Retinal pigment epithelial cell (primary cell): ENCODE results near the gene SLC25A36.
"Not testable (repeated sequence)": the region's sequence is repeated elsewhere in the genome, so short reads cannot be mapped to it uniquely, and the experiment has no call there.

ENCODE experiments used
- DNase-seq: peaks from one replicate; pipeline ENCODE4 v3.0.0-alpha.2; 2010; ENCODE audit warnings: low read depth
- H3K4me3 ChIP-seq: 2 replicates; pipeline ENCODE4 v1.5.1; 2011; ENCODE audit warnings: mild to moderate bottlenecking, low read length, control low read depth, moderate library complexity
- TF ChIP-seq, protein P1 (sequence below): conservative IDR thresholded peaks from 2 replicates; pipeline ENCODE4 v1.5.1; 2011; ENCODE audit warnings: low read depth, low read length, control low read depth, inconsistent platforms

The SLC25A36 gene

DNA sequence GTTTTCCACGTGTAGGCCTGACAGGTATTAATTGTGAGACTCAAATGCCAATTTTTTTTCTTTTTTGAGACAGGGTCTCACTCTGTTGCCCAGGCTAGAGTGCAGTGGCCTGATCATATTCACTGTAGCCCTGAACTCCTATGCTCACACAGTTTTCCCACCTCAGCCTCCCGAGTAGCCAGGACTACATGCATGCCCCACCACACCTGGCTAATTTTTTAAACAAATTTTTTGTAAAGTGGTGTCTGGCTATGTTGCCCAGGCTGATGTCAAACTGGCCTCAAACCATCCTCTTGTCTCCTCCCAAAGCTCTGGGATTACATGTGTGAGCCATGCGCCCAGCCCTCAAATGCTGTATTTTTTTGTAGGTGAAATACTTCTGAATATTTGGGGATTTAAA is 14.0 kb downstream of the SLC25A36 start:
- no peak overlapping the region for H3K4me3 ChIP-seq
- TF ChIP-seq, protein P1, sequence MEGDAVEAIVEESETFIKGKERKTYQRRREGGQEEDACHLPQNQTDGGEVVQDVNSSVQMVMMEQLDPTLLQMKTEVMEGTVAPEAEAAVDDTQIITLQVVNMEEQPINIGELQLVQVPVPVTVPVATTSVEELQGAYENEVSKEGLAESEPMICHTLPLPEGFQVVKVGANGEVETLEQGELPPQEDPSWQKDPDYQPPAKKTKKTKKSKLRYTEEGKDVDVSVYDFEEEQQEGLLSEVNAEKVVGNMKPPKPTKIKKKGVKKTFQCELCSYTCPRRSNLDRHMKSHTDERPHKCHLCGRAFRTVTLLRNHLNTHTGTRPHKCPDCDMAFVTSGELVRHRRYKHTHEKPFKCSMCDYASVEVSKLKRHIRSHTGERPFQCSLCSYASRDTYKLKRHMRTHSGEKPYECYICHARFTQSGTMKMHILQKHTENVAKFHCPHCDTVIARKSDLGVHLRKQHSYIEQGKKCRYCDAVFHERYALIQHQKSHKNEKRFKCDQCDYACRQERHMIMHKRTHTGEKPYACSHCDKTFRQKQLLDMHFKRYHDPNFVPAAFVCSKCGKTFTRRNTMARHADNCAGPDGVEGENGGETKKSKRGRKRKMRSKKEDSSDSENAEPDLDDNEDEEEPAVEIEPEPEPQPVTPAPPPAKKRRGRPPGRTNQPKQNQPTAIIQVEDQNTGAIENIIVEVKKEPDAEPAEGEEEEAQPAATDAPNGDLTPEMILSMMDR: no peak
- DNase-seq: no peak

DNA sequence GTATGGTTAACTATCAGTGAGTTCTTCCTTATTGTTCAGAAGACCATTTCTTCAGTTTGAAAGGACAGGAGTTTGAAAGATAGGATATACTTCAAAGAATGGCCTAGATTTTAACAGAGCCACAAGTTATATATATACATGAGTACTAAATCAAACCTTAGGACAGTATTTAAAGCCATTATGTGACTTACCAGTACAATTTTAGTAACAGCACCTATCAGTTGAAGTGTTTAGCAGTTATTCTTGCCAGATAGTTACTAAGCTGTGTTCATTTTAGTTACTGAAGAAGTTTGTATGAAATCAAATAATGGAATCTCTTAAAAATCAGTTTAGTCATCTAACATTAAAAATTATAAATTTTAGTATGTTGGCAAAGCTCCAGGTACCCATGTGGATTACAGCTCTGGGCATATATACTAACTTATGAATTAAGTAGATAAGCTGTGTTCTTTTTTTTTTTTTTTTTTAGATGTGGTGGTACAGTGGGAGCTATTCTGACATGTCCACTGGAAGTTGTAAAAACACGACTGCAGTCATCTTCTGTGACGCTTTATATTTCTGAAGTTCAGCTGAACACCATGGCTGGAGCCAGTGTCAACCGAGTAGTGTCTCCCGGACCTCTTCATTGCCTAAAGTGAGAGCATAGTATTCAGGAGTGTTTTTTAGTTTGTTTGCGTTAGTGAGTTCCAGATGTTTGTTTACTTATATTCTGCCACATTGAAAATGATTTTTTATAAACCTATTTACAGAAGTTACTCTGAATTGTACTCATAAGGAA is 14.6 kb downstream of the SLC25A36 start:
- no peak overlapping the region for H3K4me3 ChIP-seq
- no peak for DNase-seq
- TF ChIP-seq, protein P1: no peak

DNA sequence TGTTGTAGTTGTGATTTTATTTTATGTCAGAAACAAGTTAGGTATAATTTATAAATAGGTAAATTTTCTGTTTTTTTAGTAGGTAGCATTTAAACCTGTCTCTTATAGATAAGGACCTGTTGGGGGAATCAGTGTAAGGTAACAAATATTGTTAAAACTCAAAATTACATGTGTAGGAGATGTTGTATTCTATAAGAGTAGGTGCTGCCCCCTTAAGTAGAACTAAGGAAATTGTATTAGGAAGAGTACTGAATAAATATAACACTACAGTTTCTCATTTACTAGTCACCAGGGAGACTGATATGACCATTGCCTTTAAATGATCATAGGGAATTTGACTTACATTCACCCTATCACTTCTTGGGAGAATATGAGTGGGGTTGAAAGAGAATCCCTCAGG is 31.2 kb downstream of the SLC25A36 start:
- TF ChIP-seq, protein P1: peak; percentile 39
- DNase-seq: no peak

DNA sequence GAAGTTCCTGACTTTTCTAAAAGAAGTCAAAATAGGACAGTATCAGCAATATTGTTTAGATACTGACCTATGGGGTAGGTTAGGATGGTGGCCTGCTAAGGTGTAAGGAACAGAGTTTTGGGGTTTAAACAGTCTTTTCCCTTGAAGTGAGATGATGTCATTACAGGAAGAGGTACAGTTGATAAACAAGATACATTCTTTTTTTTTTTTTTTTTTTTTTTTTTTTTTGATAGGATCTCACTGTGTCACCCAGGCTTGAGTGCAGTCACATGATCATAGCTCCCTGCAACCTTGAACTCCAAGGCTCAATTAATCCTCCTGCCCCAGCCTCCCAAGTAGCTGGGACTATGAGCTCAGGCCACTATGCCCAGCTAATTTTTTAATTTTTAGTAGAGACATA is 33.3 kb downstream of the SLC25A36 start:
- no peak overlapping the region for H3K4me3 ChIP-seq
- TF ChIP-seq, protein P1: no peak
- no peak for DNase-seq

More for the DNA sequence above, 31.2 kb downstream of the SLC25A36 start:
- no peak overlapping the region for H3K4me3 ChIP-seq

DNA sequence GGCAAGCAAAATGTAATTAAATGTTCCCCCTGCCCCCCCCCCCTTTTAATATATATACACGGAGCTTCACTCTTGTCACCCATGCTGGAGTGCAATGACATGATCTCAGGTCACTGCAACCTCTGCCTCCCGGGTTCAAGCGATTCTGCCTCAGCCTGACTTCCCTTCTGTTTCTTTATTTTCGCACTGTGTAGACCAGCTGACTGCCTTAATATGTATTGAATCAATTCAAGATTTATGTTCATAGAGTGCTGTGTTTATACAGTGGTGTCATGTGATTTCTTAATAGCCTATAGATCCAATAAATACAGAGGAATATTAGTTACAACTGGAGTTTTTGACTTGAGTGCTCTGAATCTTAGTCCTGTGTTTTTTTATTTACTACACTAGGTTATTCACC is 39.0 kb downstream of the SLC25A36 start:
- DNase-seq: no peak

DNA sequence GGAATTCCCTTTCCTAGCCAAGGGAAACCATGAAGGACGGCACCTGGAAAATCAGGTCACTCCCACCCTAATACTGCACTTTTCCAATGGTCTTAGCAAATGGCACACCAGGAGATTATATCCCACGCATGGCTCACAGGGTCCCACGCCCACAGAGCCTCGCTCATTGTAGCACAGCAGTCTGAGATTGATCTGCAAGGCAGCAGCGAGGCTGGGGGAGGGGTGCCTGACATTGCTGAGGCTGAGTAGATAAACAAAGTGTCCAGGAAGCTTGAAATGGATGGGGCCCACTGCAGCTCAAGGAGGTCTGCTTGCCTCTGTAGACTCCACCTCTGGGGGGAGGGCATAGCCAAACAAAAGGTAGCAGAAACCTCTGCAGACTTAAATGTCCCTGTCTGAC is 46.2 kb downstream of the SLC25A36 start:
- H3K4me3 ChIP-seq, DNase-seq: not testable (repeated sequence)

More for the DNA sequence above, 39.0 kb downstream of the SLC25A36 start:
- no peak overlapping the region for H3K4me3 ChIP-seq
- TF ChIP-seq, protein P1: no peak

DNA sequence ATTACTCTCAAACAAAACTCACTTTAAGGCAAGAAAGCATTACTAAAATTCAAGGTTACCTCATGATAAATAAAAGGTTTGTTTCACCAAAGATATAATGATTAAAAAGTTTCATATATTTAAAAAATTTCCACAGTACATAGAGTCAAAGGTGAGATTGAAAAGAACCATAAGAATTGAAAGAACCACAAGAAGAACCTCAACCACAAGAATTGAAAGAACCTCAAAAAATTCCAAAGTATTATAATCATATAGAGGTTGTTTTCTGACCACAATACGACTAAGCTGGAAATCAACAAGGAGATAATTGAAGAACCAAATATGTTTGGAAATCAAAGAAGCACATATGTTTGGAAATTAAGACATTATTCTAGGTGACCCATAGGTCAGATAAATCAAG is 52.7 kb downstream of the SLC25A36 start:
- TF ChIP-seq, protein P1: no peak
- DNase-seq: no peak
- H3K4me3 ChIP-seq: no peak overlapping the region

DNA sequence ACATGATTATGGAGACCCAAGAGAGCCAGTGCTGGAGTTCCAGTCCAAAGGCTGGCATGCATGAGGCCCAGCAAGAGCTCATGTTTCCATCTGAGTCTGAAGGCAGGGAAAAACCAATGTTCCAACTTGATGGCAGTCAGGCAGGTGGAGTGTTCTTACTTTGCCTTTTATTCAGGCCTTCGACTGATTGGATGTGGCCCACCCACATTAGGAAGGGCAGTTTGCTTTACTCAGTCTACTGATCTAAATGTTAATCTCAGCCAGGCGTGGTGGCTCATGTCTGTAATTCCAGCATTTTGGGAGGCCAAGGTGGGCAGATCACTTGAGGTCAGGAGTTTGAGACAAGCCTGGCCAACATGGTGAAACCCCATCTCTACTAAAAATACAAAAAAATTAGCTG is 53.2 kb downstream of the SLC25A36 start:
- H3K4me3 ChIP-seq, DNase-seq: not testable (repeated sequence)
